GM08714 (cell line): ENCODE measurements around the gene C9orf153.

Experiments
- H3K4me3 ChIP-seq: fragments of 200-500 bp; sonication (Bioruptor generic); 2 replicates; pipeline ENCODE4 v1.5.1; 2014; ENCODE audit warnings: mild to moderate bottlenecking, low read length, inconsistent platforms
- ZNF274 ChIP-seq: IDR thresholded peaks from 2 replicates; pipeline ENCODE4 v1.6.1; 2012; ENCODE audit warnings: mild to moderate bottlenecking, low read depth, low read length

C9orf153 gene

GRCh38 chr9:86281593-86282076 lies 22.2 kb upstream of the C9orf153 start:
- no peak for TF ChIP-seq ZNF274
- peak overlapping the region; percentile 99 for H3K4me3 ChIP-seq

- no peak for TF ChIP-seq ZNF274
- no peak overlapping the region for H3K4me3 ChIP-seq
Observed at GRCh38 chr9:86280580-86280979, 21.1 kb upstream of the C9orf153 start.

- no peak overlapping the region for H3K4me3 ChIP-seq
Observed at GRCh38 chr9:86279839-86280238, 20.4 kb upstream of the C9orf153 start.

GRCh38 chr9:86277072-86277471 lies 17.6 kb upstream of the C9orf153 start:
- no peak for TF ChIP-seq ZNF274
- no peak overlapping the region for H3K4me3 ChIP-seq

More at GRCh38 chr9:86279839-86280238, 20.4 kb upstream of the C9orf153 start:
- TF ChIP-seq ZNF274, result no peak

- H3K4me3 ChIP-seq, result no peak overlapping the region
- no peak for TF ChIP-seq ZNF274
Observed at GRCh38 chr9:86275962-86276361, 16.5 kb upstream of the C9orf153 start.

GRCh38 chr9:86274821-86275643 lies 15.6 kb upstream of the C9orf153 start:
- H3K4me3 ChIP-seq, result no peak overlapping the region
- TF ChIP-seq ZNF274, result no peak

- TF ChIP-seq ZNF274, result no peak
Observed at GRCh38 chr9:86272221-86272620, 12.8 kb upstream of the C9orf153 start.

GRCh38 chr9:86263876-86264275 lies 4.4 kb upstream of the C9orf153 start:
- no peak overlapping the region for H3K4me3 ChIP-seq
- TF ChIP-seq ZNF274, result no peak

More at GRCh38 chr9:86272221-86272620, 12.8 kb upstream of the C9orf153 start:
- H3K4me3 ChIP-seq, result no peak overlapping the region

GRCh38 chr9:86262492-86262891 lies 3.0 kb upstream of the C9orf153 start:
- no peak overlapping the region for H3K4me3 ChIP-seq
- no peak for TF ChIP-seq ZNF274

GRCh38 chr9:86257391-86257790 lies 2.1 kb downstream of the C9orf153 start:
- H3K4me3 ChIP-seq, result no peak overlapping the region
- no peak for TF ChIP-seq ZNF274

- no peak overlapping the region for H3K4me3 ChIP-seq
- TF ChIP-seq ZNF274, result no peak
Observed at GRCh38 chr9:86256653-86257052, 2.8 kb downstream of the C9orf153 start.

GRCh38 chr9:86253577-86253976 lies 5.9 kb downstream of the C9orf153 start:
- no peak overlapping the region for H3K4me3 ChIP-seq
- TF ChIP-seq ZNF274, result no peak

- no peak for TF ChIP-seq ZNF274
- no peak overlapping the region for H3K4me3 ChIP-seq
Observed at GRCh38 chr9:86252870-86253269, 6.6 kb downstream of the C9orf153 start.

- H3K4me3 ChIP-seq, result no peak overlapping the region
- no peak for TF ChIP-seq ZNF274
Observed at GRCh38 chr9:86250123-86250522, 9.3 kb downstream of the C9orf153 start.

- no peak overlapping the region for H3K4me3 ChIP-seq
- no peak for TF ChIP-seq ZNF274
Observed at GRCh38 chr9:86248746-86249145, 10.7 kb downstream of the C9orf153 start.
